HG03103 (cell line): ENCODE results near the gene SYNDIG1.

Experiments used
- ATAC-seq: cut with Tn5 transposase; IDR thresholded peaks from one replicate; pipeline ENCODE4 v1.9.1; 2021; ENCODE audit warnings: low read depth; ENCODE audit not compliant: unreplicated experiment

The SYNDIG1 gene

GRCh38 chr20:24648919-24649318, 179.5 kb downstream of the SYNDIG1 start:
- ATAC-seq, result no peak

GRCh38 chr20:24649787-24650490, 180.5 kb downstream of the SYNDIG1 start:
- no peak for ATAC-seq

- no peak for ATAC-seq
These were observed 181.9 kb downstream of the SYNDIG1 start for GRCh38 chr20:24651171-24651975.

GRCh38 chr20:24651976-24652345, 182.5 kb downstream of the SYNDIG1 start:
- no peak for ATAC-seq

- ATAC-seq, result no peak
These were observed 183.9 kb downstream of the SYNDIG1 start for GRCh38 chr20:24653306-24653705.

- no peak for ATAC-seq
These were observed 185.0 kb downstream of the SYNDIG1 start for GRCh38 chr20:24654425-24654824.

- ATAC-seq, result no peak
These were observed 187.0 kb downstream of the SYNDIG1 start for GRCh38 chr20:24656391-24656790.

GRCh38 chr20:24657196-24657595, 187.8 kb downstream of the SYNDIG1 start:
- ATAC-seq, result no peak

GRCh38 chr20:24657878-24658620, 188.6 kb downstream of the SYNDIG1 start:
- ATAC-seq, result no peak

GRCh38 chr20:24658920-24659660, 189.7 kb downstream of the SYNDIG1 start:
- ATAC-seq, result no peak

GRCh38 chr20:24659835-24660234, 190.4 kb downstream of the SYNDIG1 start:
- ATAC-seq, result no peak

- no peak for ATAC-seq
These were observed 191.2 kb downstream of the SYNDIG1 start for GRCh38 chr20:24660651-24661050.

GRCh38 chr20:24661255-24661654, 191.8 kb downstream of the SYNDIG1 start:
- no peak for ATAC-seq

- ATAC-seq, result no peak
These were observed 192.9 kb downstream of the SYNDIG1 start for GRCh38 chr20:24662322-24662721.

GRCh38 chr20:24662752-24663365, 193.4 kb downstream of the SYNDIG1 start:
- ATAC-seq, result no peak

- no peak for ATAC-seq
These were observed 194.1 kb downstream of the SYNDIG1 start for GRCh38 chr20:24663496-24663895.

- ATAC-seq, result no peak
These were observed 195.0 kb downstream of the SYNDIG1 start for GRCh38 chr20:24664266-24664986.

GRCh38 chr20:24665196-24665595, 195.8 kb downstream of the SYNDIG1 start:
- ATAC-seq, result no peak

GRCh38 chr20:24665741-24666191, 196.3 kb downstream of the SYNDIG1 start:
- ATAC-seq, result no peak
